ENCODE data around the gene PDIA5. TPM values are rescaled to one million over a fixed set of nuclear protein-coding genes. Genes with fewer than 3 reads are reported as not detected.
"Not testable (repeated sequence)": the region's sequence is repeated elsewhere in the genome, so short reads cannot be mapped to it uniquely, and the experiment has no call there.

Gene PDIA5
- total RNA-seq, 1 donor from 2014 or later: 4.8 TPM

DNA sequence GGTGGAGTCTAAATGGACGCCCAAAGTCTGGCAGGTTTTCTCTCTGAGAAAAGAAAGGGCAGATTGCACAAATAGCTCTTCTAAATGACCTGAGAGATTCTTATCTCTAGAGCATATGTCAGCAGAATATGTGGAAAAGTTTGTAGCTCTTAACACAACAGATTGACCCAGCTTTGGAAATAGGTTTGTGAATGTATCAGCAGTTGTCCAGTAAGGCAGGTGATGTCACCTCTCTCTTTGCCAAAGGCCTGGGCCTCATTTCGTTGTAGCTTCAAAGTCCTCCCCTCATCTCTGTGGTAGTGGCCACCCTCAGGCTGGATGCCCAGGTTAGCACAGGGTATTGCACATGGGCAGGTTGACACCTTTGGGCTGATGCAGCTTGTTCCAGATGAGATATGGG, 36.0 kb downstream of the PDIA5 start:
- DNase-seq: no peak
- ATAC-seq: no peak
- intact Hi-C loops (cut with micrococcal nuclease): no loop called here

DNA sequence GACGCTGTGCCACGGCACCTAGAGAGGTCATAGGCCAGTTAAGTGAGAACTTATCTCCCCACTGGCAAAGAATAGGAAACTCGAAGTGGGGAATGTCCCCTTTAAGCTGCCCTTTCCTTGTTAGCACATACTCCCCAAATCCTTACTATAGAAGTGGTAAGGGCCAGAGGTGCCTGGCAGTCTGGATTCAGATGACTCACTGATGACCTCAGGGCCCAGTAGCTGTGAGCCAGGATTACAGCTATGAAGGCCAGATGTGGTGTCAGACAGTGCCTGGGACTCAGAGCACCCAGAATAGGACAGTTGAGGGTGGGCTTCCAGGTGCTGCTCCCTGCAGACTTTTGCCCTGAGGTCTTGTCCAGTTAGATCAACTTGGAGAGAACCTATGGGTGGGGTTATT, 37.7 kb downstream of the PDIA5 start:
- intact Hi-C loops (cut with micrococcal nuclease): no loop called here
- ATAC-seq (peak; percentile 73), DNase-seq (no peak)

DNA sequence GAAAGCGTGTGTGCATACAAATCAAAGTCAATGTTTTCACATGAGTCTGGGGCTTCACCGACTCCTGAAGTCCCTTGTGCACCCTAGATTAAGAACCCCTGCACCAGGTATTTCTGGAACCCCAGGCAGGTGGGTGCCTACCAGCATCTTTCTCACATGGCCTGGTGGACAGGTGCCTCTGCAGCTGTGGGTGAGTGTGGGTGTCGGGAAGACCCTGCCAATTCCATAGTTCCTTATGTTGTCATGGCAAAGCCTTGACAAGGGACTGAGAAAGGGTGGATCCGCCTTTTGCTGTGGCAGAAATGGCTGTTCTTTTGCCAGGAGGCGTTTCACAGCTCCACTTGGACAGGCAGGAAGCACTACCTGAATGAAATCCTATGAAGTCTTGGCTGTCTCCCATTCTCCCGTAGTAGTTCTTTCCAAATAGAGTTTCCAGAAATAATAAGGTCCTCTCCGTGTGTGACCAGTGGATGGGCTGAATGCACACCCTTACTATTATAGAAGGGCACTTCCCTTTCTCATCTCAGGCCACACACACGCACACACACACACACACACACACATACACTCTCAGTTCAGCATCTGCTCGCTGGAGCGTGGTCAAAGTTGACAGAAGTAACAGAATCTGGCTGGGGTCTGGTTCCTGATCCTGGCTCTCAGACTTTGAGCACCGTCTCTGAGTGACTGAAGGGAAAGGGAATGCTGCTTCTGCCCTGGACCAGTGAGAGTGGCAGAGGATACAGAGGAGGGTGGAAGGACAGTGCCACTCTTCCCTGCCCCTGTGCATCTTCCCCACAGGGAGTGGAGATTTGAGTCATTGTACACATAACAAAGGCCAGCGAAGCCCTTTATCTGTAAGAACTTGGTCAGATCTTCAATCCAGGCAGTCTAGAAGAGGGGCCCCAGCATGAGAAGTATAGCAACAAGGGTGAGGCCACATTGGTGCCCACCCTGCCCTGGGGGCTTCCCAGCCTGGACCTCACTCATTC, 38.7 kb downstream of the PDIA5 start:
- DNase-seq (no peak), ATAC-seq (no peak)
- intact Hi-C loops (cut with micrococcal nuclease): no loop called here

GRCh38 chr3:123110282-123110975, 43.6 kb downstream of the PDIA5 start:
- intact Hi-C loops (cut with micrococcal nuclease): no loop called here
- DNase-seq: no peak
- no peak for ATAC-seq

- intact Hi-C loops (cut with micrococcal nuclease): no loop called here
- ATAC-seq: no peak
- DNase-seq: no peak
Observed at GRCh38 chr3:123110976-123111615, 44.3 kb downstream of the PDIA5 start.

DNA sequence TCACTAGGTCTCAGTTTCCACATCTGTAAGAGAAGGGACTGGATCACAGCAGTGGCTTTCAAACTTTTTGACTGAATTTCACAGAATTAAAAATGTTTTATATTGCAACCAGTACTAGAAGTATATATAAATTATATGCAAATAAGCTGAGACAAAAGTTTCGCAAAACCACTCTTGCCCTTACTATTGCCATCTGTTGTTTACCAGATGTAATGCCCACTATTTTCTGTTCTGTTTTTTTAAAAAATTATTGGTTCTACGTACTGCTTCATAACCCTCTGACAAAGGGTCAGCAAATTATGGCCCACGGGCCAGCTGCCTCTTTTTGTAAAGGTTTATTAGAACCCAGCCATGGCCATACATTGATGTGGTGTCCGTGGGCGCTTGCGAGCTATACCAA, 44.8 kb downstream of the PDIA5 start:
- DNase-seq: no peak
- ATAC-seq: no peak
- intact Hi-C loops (cut with micrococcal nuclease): no loop called here

DNA sequence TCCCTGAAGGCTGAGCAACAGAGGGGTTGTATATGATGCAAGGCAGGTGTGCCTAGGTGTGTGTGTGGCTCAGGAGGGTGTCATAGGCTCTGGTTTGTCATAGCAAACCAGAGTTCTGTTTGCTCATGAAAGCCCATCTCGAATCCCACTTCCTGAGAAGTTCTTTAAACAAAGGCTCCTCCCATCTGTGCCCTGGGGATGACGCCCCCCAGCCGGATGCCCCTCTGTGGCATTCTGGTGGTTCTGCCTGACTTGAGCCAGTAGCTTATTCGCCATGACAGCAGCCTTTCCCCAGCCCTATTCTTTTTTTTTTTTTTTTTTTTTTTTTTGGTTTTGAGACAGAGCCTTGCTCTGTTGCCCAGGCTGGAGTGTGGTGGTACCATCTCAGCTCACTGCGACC, 45.4 kb downstream of the PDIA5 start:
- ATAC-seq (no peak), DNase-seq (no peak)
- intact Hi-C loops (cut with micrococcal nuclease): no loop called here

DNA sequence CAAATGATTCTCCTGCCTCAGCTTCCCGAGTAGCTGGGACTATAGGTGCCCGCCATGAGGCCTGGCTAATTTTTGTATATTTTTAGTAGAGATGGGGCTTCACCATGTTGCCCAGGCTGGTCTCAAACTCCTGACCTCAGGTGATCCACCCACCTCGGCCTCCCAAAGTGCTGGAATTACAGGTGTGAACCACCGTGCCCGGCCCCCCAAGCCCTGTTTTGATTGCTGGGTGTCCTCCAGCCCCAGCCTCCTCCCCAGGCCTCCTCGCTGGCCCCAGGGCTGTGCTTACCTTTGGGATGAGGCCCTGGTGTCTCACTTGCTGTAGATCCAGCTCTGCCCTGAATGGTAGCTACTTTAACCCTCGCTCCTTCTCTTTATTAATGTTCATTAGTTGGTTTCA, 45.8 kb downstream of the PDIA5 start:
- DNase-seq; intact Hi-C loops (cut with micrococcal nuclease); ATAC-seq: not testable (repeated sequence)

DNA sequence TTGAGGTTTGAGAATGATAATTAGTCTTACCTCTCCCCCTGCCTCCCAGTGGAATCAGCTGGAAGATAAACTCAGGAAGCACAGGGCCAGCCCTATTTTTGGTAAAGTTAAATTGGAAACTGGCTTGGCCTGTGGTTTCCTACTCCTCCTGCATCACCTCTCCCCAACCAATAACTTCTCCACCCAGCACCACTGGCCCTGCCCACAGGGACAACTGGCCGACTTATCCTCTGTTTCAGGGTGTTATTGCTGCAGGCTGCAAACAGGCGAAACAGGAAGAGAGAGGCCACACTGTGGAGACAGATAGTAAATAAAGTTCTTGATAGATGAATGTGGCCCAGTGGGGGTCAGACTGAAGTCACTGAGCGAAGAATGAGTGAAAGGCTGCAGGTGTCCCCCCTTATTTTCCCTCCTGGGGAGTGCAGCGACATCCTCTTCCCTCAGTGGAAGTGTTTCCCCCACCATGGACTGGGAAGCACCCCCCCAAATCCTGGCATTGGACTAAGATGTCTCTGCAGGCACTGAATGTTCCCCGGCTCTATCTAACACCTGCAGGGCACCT, 47.1 kb downstream of the PDIA5 start:
- intact Hi-C loops (cut with micrococcal nuclease): no loop called here
- ATAC-seq: peak; percentile 76

GRCh38 chr3:123116116-123116515, 49.3 kb downstream of the PDIA5 start:
- DNase-seq: no peak
- no peak for ATAC-seq
- intact Hi-C loops (cut with micrococcal nuclease): no loop called here

More for the DNA sequence above, 47.1 kb downstream of the PDIA5 start:
- no peak for DNase-seq

DNA sequence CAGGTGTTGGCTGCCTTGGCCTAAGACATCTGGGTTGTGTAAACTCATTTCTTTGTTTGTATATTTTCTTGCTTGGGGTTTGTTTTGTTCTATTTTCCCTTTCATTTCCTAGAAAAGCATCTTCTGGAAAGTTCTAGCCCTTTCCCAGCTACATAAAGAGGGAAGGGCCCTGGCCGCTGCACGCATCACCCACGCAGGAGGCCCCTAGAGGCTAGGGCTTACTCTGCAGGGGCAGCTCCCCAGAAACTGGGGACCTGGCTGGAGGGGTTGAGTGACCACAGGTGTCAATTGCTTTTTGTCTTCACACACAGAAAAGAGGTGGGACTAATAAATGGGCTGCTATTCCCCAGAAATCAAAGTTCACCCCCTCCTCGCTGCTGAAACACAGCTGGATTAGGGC, 52.6 kb downstream of the PDIA5 start:
- DNase-seq (no peak), ATAC-seq (peak; percentile 59)
- intact Hi-C loops (cut with micrococcal nuclease): no loop called here

- ATAC-seq: peak; percentile 69
- DNase-seq: no peak
- intact Hi-C loops (cut with micrococcal nuclease): no loop called here
Observed at GRCh38 chr3:123119802-123120201, 53.0 kb downstream of the PDIA5 start.

GRCh38 chr3:123120573-123120972, 53.7 kb downstream of the PDIA5 start:
- intact Hi-C loops (cut with micrococcal nuclease): no loop called here
- no peak for DNase-seq
- no peak for ATAC-seq

DNA sequence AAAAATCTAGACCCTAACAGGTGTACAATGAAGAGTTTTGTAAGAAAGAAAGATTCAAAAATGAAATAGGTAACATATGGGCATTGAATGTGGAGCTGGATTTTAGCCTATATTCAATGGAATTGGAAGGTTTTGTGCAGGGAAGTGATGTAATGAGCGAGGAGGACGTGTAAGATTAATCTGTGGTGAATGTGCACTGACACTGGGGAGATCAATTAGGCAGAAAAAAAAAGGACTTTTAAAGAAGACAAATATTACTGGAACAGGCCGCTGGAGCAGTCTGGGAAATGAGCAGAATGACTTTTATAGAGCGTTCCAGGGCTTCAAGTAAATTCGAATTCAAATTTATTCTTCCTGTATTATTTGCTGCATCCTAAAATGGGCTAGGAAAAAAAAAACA, 55.2 kb downstream of the PDIA5 start:
- intact Hi-C loops (cut with micrococcal nuclease): no loop called here
- DNase-seq (no peak), ATAC-seq (no peak)

DNA sequence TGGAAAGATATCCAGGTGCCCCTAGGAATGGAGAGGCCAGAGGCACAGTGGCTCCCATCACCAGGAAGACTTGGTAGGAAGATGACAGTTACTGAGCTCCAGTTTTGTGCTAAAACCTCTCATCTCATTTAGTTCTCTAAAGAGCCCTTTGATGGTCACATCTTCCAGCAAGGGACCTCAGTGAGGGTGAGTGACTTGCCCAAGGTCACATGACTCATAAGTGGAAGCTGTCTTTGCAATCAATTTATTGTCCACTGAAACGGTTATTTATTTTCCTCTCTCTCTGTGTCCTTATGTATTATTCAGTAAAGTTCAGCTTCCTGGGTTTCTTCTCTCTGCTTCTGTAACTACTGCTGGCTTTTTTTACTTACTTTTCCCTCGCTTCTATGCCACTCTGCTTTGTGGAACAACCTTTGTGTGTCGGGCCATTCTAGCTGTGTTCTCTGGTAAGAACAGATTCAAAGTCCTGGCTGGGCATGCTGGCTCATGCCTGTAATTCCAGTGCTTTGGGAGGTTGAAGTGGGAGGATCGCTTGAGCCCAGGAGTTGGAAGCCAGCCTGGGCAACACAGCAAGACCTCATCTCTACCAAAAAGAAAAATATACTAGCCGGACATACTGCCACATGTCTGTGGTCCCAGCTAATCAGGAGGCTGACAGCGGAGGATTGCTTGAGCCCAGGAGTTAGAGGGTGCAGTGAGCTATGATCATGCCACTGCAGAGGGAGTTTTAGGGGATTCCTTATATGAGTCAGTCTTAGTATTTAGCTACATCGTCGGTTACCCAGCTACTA, 55.9 kb downstream of the PDIA5 start:
- DNase-seq (no peak), ATAC-seq (no peak)
- intact Hi-C loops (cut with micrococcal nuclease): no loop called here

GRCh38 chr3:123123716-123124616, 57.1 kb downstream of the PDIA5 start:
- DNase-seq (no peak), ATAC-seq (no peak)
- intact Hi-C loops (cut with micrococcal nuclease): no loop called here

DNA sequence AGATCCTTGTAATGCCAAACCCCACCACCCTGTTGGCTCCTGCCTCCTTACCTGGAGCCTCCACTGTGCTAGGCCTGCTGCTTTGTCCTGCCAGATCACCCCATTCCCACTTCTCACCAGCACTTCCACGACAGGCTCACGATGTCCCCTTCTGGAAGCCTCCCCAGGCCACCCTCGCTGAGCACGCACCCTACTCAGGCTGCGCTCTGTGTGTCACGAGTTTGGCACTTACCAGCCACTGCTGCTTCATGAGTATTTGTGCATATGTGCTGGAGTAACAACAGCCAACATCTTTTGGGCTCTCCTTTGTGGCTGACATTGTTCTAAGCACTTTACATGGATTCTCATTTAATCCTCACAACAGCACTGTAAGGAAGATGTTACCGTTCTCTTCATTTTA, 58.1 kb downstream of the PDIA5 start:
- DNase-seq: no peak
- no peak for ATAC-seq
- intact Hi-C loops (cut with micrococcal nuclease): no loop called here

DNA sequence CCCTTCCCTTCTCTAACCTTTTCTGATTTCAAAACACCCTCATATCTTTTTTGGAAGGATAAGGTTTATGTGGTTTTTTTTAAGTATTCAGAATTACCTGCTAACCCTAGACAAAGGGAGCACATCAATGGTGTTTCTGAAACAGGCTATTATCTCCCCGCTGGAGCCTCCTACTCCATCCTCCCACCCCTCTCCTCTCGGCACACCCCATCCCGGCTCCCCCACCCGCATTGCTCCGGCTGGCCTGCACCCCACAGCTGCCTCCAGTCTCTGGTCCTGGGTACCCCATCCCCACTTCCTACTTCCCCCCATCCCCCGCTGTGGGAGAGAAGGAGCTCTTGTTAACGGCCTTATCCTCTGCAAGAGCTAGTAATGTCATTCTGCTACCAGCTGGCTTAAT, 59.2 kb downstream of the PDIA5 start:
- DNase-seq (no peak), ATAC-seq (no peak)
- intact Hi-C loops (cut with micrococcal nuclease): no loop called here

Measured in left ventricle myocardium superior (tissue), 1 donor.